HCT116 (cell line): ENCODE data around the gene C2CD2L. TPM values are rescaled to one million over a fixed set of nuclear protein-coding genes. Genes with fewer than 3 reads are reported as not detected.
A peak's percentile ranks its signal among the peaks of the same experiment; 100 is the strongest.

Source experiments
- ATAC-seq: fragments of 200-7000 bp; cut with Tn5 transposase; 2 replicates; pipeline ENCODE4 v1.9.1; 2020; ENCODE audit warnings: mild to moderate bottlenecking, moderate library complexity
- BruUV-seq: library from RNA; stranded (reverse); fragments of 400-500 nt; replicated peaks from 2 replicates; lab custom pipeline; 2021; lab: Mats Ljungman, UMichigan
- CTCF ChIA-PET: fragments of 300-600 bp; sonication (Branson Sonifier 250); formaldehyde crosslinking; loops from one replicate; lab custom pipeline; 2021; ENCODE audit warnings: antibody characterized with exemption; lab: Charles Lee
- POLR2A ChIA-PET: fragments of 300-600, 350-600 bp; sonication (Branson Sonifier 250); formaldehyde crosslinking; loops from one replicate; lab custom pipeline; 2021; ENCODE audit warnings: antibody characterized with exemption; lab: Charles Lee
- RAD21 ChIA-PET, 2 experiments: fragments of 300-600 bp; sonication (Branson Sonifier 250); formaldehyde crosslinking; loops; one replicate each; lab custom pipeline; 2023; ENCODE audit warnings: low total read pairs in 2 of 2; ENCODE audit not compliant: uncharacterized antibody in 2 of 2, unreplicated experiment in 2 of 2, low non-redundant PET in 1 of 2; lab: Charles Lee
- DNase-seq: peaks from one replicate; pipeline ENCODE4 v3.0.0-alpha.2; 2010; ENCODE audit warnings: low read depth, low spot score
- H2AFZ ChIP-seq: fragments of 200-600 bp; shearing (Covaris generic), sonication (generic); 2 replicates; pipeline ENCODE4 v1.6.1; 2017; ENCODE audit warnings: low read depth, mixed run types, mixed read lengths, antibody characterized with exemption, low read length; ENCODE audit not compliant: poor library complexity, severe bottlenecking
- H3K27ac ChIP-seq: 2 replicates; pipeline ENCODE4 v1.5.1; 2012; ENCODE audit warnings: low read depth, low read length
- H3K27me3 ChIP-seq: fragments of 200-600 bp; sonication (generic); 2 replicates; pipeline ENCODE4 v1.6.1; 2016; ENCODE audit warnings: mixed run types, low read length, mixed read lengths; ENCODE audit not compliant: insufficient read depth
- H3K36me3 ChIP-seq, 2 experiments: fragments of 200-500 bp in 1 of 2; fragments of 200-600 bp in 1 of 2; sonication (Bioruptor generic) in 1 of 2; sonication (generic) in 1 of 2; 2 replicates each; pipeline versions ENCODE4 v1.5.1 to v1.6.1; 2014 to 2016; ENCODE audit warnings: low read length in 2 of 2, inconsistent platforms in 1 of 2, mixed read lengths in 1 of 2, mixed run types in 1 of 2; ENCODE audit not compliant: insufficient read depth in 2 of 2, control insufficient read depth in 1 of 2
- H3K4me1 ChIP-seq, 2 experiments: fragments of 200-600 bp in 1 of 2; sonication (generic) in 1 of 2; 2 replicates each; pipeline versions ENCODE4 v1.5.1 to v1.6.1; 2012 to 2017; ENCODE audit warnings: low read length in 2 of 2, inconsistent platforms in 1 of 2, mild to moderate bottlenecking in 1 of 2, mixed read lengths in 1 of 2, mixed run types in 1 of 2, moderate library complexity in 1 of 2; ENCODE audit not compliant: insufficient read depth in 2 of 2, control insufficient read depth in 1 of 2
- H3K4me2 ChIP-seq: fragments of 200-600 bp; sonication (generic); 2 replicates; pipeline ENCODE4 v1.6.1; 2017; ENCODE audit warnings: mixed run types, low read length, mixed read lengths
- H3K4me3 ChIP-seq, 2 experiments: fragments of 200-600 bp in 1 of 2; sonication (generic) in 1 of 2; replicated peaks in 1 of 2; 2 replicates each; pipeline ENCODE4 v1.5.1; 2011 to 2016; ENCODE audit warnings: low read length in 2 of 2, control low read depth in 1 of 2, low read depth in 1 of 2, mild to moderate bottlenecking in 1 of 2, mixed read lengths in 1 of 2, mixed run types in 1 of 2
- H3K79me2 ChIP-seq: fragments of 200-600 bp; sonication (generic); 2 replicates; pipeline ENCODE4 v1.6.1; 2017; ENCODE audit warnings: mild to moderate bottlenecking, mixed run types, low read length, moderate library complexity, mixed read lengths; ENCODE audit not compliant: insufficient read depth
- H3K9ac ChIP-seq: fragments of 200-600 bp; sonication (generic); 2 replicates; pipeline ENCODE4 v1.6.1; 2016; ENCODE audit warnings: low read length, mixed read lengths
- H3K9me2 ChIP-seq: fragments of 200-600 bp; sonication (generic), shearing (Covaris generic); 2 replicates; pipeline ENCODE4 v1.6.1; 2017; ENCODE audit warnings: mixed run types, mild to moderate bottlenecking, moderate library complexity; ENCODE audit not compliant: insufficient read depth
- H3K9me3 ChIP-seq, 2 experiments: fragments of 200-500 bp in 1 of 2; fragments of 200-600 bp in 1 of 2; sonication (Bioruptor generic) in 1 of 2; sonication (generic) in 1 of 2; 2 replicates each; pipeline ENCODE4 v1.6.1; 2014 to 2017; ENCODE audit warnings: low read length in 2 of 2, mixed read lengths in 2 of 2, inconsistent platforms in 1 of 2, low read depth in 1 of 2, mild to moderate bottlenecking in 1 of 2, mixed run types in 1 of 2, moderate library complexity in 1 of 2; ENCODE audit not compliant: control insufficient read depth in 1 of 2, insufficient read depth in 1 of 2
- H4K20me1 ChIP-seq: fragments of 200-600 bp; sonication (generic), shearing (Covaris generic); 2 replicates; pipeline ENCODE4 v1.6.1; 2017; ENCODE audit warnings: mixed run types, mild to moderate bottlenecking, moderate library complexity; ENCODE audit not compliant: insufficient read depth
- EGR1 ChIP-seq: IDR thresholded peaks from 2 replicates; pipeline ENCODE4 v1.6.1; 2012; ENCODE audit warnings: low read depth
- YY1 ChIP-seq: IDR thresholded peaks from 2 replicates; pipeline ENCODE4 v1.6.1; 2011; ENCODE audit warnings: low read length, low read depth, moderate library complexity, mild to moderate bottlenecking; ENCODE audit not compliant: insufficient replicate concordance; ENCODE audit errors: extremely low read depth
- intact Hi-C: fragments of 100-400 bp; cut with micrococcal nuclease; formaldehyde crosslinking; loops from 2 replicates; pipeline ENCODE4 v1.10.0; 2022
- total RNA-seq: library from RNA; stranded (reverse); gene quantifications from one replicate; pipeline ENCODE4 v1.2.1, GENCODE V29; 2021; ENCODE audit not compliant: unreplicated experiment

Gene C2CD2L
- total RNA-seq, 1 experiment from 2014 or later: 12.4 TPM

DNA sequence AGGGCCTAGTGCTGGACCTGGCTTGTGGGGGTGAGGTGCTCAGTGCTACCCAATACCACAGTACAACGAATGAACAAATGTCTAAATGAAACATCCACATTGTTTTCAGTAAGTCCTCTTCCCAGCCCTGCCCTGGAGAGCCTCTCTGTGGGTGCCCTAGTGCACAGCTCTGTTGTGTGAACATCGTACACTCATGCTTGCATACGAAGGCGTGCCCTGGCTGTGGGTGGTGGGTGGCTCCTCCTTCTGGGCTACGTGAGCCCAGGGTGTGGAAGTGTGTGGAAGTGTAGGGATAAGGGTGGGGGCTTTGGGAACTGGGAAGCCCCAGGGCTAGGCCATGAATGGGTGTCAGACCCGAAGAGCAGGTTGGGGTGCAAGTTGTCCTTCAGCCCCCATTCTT lies 60.8 kb downstream of the C2CD2L start:
- intact Hi-C loops: loop anchor here (2.0 kb wide), 1 partner anchor 67 kb away; the partner anchor contains the start of gene DPAGT1
- Histone ChIP-seq H2AFZ (peak overlapping the region; percentile 7), H3K4me2 (peak overlapping the region; percentile 83), H3K4me1 (peaks cover 29 to 46% of the 10 kb centered on the region in 2 experiments), H3K9ac (peak overlapping the region; percentile 94; the same call in 1 of the 2 replicates), H3K27ac (0 out of 2 replicates have a peak overlapping the region, but pooled peaks have one; percentile 14), H4K20me1 (no peaks in the 10 kb centered on the region), H3K36me3 (no peaks in the 10 kb centered on the region), H3K4me3 (peak overlapping the region in 1 of 2 experiments; percentile 71; a peak in 1 of 4 replicates), H3K9me2 (no peaks in the 10 kb centered on the region), H3K9me3 (no peaks in the 10 kb centered on the region), H3K79me2 (no peaks in the 10 kb centered on the region; the same call in 1 of the 2 replicates), H3K27me3 (no peaks in the 10 kb centered on the region)
- POLR2A ChIA-PET: no interaction called here
- TF ChIP-seq EGR1 (0 out of 2 replicates have a peak, but pooled peaks have one; percentile 8), YY1 (no peak)
- CTCF ChIA-PET: interaction anchor here (0.8 to 1.5 kb wide), 3 partner anchors 11 to 170 kb away, joined by 3 to 4 read pairs (median 3); no protein-coding TSS in a partner anchor
- DNase-seq: no peak
- BruUV-seq: no TSS peak
- peak; percentile 42 for ATAC-seq
- RAD21 ChIA-PET: no interaction called here

Other genes starting within 250 kb of the C2CD2L start
- gene CXCR5, start 223.5 kb upstream of the C2CD2L start, total RNA-seq: not detected
- 120 TPM for gene BCL9L, start 181.4 kb upstream of the C2CD2L start, total RNA-seq
- gene UPK2, start 151.0 kb upstream of the C2CD2L start, total RNA-seq: 0.42 TPM
- gene FOXR1, start 135.6 kb upstream of the C2CD2L start, total RNA-seq: not detected
- gene CENATAC, start 109.2 kb upstream of the C2CD2L start, total RNA-seq: 28.9 TPM
- 1,404 TPM for gene RPS25, start 89.0 kb upstream of the C2CD2L start, total RNA-seq
- 61.6 TPM for gene TRAPPC4, start 88.6 kb upstream of the C2CD2L start, total RNA-seq
- gene SLC37A4, start 76.5 kb upstream of the C2CD2L start, total RNA-seq: 49.8 TPM
- gene HYOU1, start 50.1 kb upstream of the C2CD2L start, total RNA-seq: 181 TPM
- gene VPS11, start 39.5 kb upstream of the C2CD2L start, total RNA-seq: 20.4 TPM
- 69.0 TPM for gene HMBS, start 22.5 kb upstream of the C2CD2L start, total RNA-seq
- gene DPAGT1, start 5.5 kb upstream of the C2CD2L start, total RNA-seq: 45.1 TPM
- gene HINFP, start 14.2 kb downstream of the C2CD2L start, total RNA-seq: 38.1 TPM
- 1.9 TPM for gene ABCG4, start 41.7 kb downstream of the C2CD2L start, total RNA-seq
- 21.4 TPM for gene NLRX1, start 61.4 kb downstream of the C2CD2L start, total RNA-seq
- 0.30 TPM for gene NHERF4, start 78.1 kb downstream of the C2CD2L start, total RNA-seq
- gene CBL, start 99.0 kb downstream of the C2CD2L start, total RNA-seq: 31.1 TPM
- gene MCAM, start 209.8 kb downstream of the C2CD2L start, total RNA-seq: 17.4 TPM
- 45.6 TPM for gene RNF26, start 227.2 kb downstream of the C2CD2L start, total RNA-seq
- gene C1QTNF5, start 233.5 kb downstream of the C2CD2L start, total RNA-seq: not detected
- gene MFRP, start 239.4 kb downstream of the C2CD2L start, total RNA-seq: not detected